ENCODE data around the gene KCNK6.

DNA sequence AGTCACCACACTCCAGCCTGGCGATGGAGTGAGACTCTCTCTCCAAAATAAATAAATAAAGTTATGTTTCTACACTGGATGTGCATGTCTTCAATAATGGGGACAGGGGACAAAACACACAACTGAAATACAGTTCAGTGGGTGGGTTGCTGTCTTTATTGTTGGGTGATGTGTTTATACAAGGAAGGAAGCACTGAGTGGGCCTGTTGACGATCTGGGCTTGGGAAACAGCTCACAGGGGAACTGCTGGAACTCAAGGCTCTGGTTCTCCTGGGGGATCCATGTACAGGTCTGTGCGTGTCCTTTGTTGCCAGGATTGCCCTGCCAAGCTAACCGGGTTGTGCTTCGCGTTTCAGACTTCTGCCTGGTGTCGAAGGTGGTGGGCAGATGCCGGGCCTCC is 36.4 kb upstream of the KCNK6 start:
- TF ChIP-seq SPI1 (IDR thresholded peaks at IDR 0.05; ENCODE audit: low read depth, low read length) = no peak
- no peak for TF ChIP-seq POLR2AphosphoS5 (IDR thresholded peaks at IDR 0.05; ENCODE audit: low read depth, low read length)

Data from GM12891 (cell line).